CD4-positive, alpha-beta T cell treated with Interferon gamma for 1 hour (primary cell): ENCODE results near the gene DUSP28.
"Not testable (repeated sequence)": the region's sequence is repeated elsewhere in the genome, so short reads cannot be mapped to it uniquely, and the experiment has no call there.

Experiments
- DNase-seq: peaks from one replicate; pipeline ENCODE4 v3.0.0-alpha.2; 2020

Gene DUSP28, protein sequence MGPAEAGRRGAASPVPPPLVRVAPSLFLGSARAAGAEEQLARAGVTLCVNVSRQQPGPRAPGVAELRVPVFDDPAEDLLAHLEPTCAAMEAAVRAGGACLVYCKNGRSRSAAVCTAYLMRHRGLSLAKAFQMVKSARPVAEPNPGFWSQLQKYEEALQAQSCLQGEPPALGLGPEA

GRCh38 chr2:240560084-240560479 lies at the start of gene DUSP28:
DUSP28 (plus strand) TSS chr2:240560357; CDS start chr2:240560685, 328 bp downstream.
- peak; percentile 92 for DNase-seq

GRCh38 chr2:240510513-240511210 lies 49.5 kb upstream of the DUSP28 start:
- DNase-seq: no peak

DNA sequence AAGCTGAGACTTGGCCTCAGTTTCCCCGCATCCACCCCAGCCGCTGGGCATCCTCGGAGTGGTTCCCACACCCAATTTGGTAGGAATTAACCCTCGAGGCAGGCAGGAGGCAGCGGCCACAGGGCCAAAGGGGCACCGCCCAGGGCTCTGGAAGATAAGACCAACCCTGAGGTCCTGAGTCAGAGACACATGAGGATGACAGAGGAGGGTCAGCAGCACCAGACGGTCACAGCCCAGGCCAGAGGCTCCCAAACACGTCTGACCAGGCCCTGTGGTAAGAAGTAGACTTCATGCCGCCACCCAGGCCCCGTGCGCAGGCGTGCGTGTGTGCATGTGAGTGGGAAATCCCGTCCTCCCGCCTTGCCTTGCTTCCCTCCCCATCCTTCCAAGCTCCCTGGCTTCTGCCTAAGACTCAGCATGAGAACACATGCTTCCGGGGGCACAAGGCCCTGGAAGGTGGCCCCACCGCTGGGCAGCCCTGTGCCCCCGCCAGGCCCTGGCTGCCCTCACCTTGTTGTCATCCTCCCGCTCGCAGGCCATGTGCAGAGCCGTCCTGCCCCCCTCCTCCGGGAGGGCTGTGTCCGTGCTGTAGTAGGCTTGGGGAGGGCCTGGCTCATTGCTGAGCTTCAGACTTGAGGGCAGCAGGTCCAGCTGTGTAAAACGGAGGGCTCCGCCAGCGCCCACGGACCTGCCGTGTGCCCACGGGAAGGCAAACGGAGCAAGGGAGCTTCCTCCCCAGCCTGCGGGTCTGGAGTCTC lies 48.6 kb upstream of the DUSP28 start:
- DNase-seq: no peak

GRCh38 chr2:240512109-240512485 lies 48.1 kb upstream of the DUSP28 start:
- DNase-seq: no peak

GRCh38 chr2:240512666-240513535 lies 47.3 kb upstream of the DUSP28 start:
- DNase-seq: no peak

DNA sequence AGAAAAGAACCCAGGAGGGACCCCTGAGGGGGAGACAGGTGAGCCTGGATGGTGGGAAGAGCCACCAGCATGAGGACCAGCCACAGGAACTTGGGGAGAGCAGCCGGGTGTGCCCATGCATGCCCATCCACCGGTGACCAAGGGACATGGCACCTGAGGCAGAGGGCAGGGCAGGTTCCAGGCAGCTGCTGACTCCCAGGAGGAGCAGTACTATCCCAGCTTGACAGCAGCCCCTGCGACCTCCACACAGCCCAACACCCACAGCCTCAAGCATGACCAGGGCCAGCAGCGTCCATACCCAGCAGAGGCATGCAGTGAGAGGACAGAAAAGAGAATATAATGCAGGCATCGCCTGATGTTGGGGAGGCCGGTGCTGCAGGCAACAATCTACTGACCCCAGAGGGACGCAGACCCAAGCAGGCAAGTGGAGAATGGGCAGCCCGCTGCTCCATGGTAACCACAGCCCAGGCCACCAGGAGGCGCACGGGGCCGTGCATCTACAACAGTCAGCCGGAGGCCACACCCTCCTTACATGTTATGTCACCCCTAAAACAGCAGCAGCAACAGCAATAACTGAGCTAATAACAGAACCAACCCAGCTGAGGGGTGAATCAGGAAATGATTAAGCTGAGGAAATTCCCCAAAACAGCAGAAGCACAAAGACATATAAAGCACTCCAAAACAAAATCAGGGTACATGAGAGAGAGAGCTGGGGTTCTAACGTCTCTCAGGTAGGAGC lies 46.4 kb upstream of the DUSP28 start:
- DNase-seq: peak; percentile 84

GRCh38 chr2:240514631-240515030 lies 45.5 kb upstream of the DUSP28 start:
- DNase-seq: no peak

- DNase-seq: no peak
Observed at GRCh38 chr2:240517342-240517741, 42.8 kb upstream of the DUSP28 start.

DNA sequence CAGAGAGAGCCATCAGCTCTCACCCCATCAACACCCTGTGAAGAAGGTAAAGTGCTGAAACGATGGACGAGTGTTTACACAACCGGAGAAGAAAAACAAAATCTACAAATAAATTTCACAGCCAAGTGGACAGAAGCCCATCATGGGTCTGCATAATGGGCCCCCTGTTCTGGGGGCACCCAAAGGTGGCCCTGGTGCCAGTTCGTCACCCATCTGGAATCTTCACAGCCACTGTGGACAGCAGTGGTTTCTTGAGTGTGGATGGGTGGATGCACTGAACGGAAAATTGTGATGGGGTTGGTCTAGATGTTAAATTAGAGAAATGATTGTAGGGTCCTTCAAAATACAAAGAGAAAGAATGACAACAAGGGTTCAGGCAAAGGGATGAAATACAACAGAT lies 41.2 kb upstream of the DUSP28 start:
- DNase-seq: no peak

- DNase-seq: no peak
Observed at GRCh38 chr2:240519396-240520129, 40.6 kb upstream of the DUSP28 start.

DNA sequence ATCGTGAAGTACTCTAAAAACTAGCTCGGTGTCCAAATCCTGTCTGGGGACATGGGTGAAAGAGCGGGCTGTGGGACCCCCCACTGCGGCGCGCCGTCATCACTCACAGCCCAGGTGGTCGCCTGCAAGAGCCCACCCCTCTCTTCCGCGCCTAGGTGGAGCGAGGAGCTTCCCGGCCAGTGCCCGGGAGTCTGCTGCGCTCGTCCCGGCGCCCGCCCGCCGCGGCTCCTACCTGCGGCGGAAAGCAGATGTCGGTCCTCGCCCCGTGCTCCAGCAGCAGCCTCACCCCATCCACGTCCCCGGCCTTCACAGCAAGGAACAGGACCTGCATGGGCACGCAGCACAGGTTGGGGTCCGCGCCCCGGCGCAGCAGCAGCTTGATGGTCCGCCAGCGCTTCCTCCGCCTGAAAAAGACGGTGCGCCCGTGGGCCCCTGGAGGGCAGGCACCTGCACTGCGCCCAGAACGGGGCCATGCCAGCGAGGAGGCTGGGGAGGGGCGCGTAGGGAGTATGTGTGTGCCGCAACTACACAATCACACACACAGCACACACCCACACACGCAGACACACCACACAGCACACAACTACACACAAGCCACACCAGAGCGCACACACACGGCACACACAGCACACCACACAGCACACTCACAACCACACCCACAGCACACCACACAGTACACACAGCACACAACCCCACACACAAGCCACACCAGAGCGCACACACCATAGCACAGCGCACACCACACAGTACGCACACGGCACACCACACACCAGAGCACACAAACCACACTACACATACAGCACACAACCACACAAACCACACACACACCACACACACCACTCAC lies 39.8 kb upstream of the DUSP28 start:
- no peak for DNase-seq

DNA sequence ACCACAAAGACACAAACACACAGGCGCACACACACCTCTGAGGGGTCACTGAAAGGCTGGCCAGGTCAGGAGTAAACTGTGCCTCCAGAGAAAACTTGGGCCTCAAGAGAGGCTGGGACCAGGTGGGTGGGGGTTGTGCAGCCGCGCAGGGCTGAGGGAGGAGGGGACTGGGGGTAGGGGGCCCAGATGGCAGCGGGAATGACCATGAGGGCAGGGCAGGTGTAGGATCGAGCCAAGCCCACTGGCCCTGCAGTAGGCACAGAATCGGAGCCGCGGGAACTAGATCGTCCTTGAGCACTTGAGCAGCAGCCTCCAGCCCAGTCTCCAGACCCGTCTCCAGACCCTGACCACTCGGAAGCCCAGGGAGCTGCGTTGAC lies 39.2 kb upstream of the DUSP28 start:
- DNase-seq: no peak

GRCh38 chr2:240521885-240522284 lies 38.3 kb upstream of the DUSP28 start:
- not testable (repeated sequence) for DNase-seq

GRCh38 chr2:240522406-240522805 lies 37.8 kb upstream of the DUSP28 start:
- DNase-seq: no peak

GRCh38 chr2:240523451-240524281 lies 36.5 kb upstream of the DUSP28 start:
- no peak for DNase-seq

- no peak for DNase-seq
Observed at GRCh38 chr2:240524963-240525718, 35.0 kb upstream of the DUSP28 start.

DNA sequence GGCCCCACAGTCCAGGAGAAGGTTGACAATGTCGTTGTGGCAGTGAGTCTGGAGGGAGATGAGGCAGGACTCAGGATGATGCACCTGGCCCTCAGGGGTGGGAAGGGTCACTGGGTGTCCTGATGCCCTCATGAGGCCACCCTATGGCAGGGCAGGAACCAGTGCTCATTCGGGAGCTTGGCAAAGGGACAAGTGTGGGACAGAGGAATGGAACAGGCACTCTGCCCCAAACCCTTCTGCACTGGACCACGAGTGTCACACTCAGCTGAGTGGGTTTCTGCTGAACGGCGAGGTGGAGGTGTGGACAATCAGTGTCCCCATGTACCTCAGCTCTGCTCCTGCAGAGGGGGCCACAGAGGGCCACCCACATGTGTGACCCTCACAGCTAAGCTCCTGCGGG lies 34.4 kb upstream of the DUSP28 start:
- DNase-seq: no peak

DNA sequence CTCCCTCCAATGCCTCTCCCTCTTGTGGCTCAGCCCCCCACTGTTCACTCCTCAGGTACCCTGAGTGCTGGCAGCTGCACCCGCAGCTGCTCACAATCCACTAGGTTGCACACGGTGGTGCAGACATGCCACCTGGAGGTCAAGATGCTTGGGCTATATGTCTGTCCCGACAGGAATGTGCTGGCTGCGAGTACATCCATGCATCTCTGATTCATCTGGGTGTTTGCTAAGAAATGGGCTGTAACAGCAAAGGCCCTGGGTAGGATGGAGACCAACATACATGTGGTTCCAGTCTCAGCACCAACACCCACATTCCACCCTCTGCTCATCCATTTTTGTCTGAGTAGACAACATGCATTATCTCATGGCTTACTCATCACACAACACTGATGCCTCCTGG lies 33.6 kb upstream of the DUSP28 start:
- DNase-seq: no peak

- DNase-seq: no peak
Observed at GRCh38 chr2:240527153-240527750, 32.9 kb upstream of the DUSP28 start.
